ENCODE results near the gene ATP6V0A1.
A peak's percentile ranks its signal among the peaks of the same experiment; 100 is the strongest.

ATP6V0A1 gene

DNA sequence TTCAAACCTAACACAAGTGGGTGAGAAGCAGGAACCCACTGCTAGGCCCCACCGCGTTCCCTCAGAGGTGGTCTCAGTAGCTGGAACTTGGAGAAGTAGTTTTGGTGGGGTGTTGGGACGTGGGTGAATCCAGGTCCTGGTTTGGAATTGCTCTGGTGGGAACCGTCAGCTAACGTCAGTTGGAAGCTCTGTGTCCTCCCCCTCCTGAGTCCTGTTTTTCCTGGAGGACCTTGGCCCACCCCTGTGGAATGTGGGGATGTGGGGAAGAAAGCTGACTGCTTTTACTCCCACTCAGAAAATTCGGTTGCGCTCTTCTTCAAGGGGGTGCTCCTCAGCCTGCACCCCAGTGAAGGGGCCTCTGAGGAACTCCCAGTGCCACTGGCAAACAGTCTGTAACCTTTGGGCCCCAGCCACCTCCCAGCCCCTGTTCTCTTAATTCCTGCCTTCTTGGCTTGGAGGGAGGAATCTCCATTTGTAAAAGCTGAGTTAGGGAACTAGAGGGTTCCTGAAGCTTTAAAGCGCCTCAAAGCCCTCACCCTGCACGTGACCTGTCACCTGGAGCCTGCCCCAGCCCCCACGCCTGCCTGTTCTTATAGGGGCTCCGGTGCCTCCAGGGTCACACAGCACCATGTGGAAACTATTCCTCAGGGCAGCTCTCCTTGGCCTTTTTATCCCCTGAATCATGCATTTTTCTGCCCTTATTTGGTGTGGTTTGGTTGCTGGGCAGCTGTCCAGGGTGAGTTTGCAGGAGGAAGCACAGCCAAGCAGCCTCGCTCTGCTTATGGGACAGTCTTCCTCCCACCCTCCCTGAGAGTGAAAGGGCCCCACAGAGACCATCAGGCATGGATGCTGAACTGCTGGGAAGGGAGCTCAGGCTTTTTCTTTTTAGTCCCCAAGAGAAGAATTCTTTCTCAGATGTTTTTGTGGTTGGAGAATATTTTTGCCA is 61.1 kb downstream of the ATP6V0A1 start:
- TF ChIP-seq, protein P1, sequence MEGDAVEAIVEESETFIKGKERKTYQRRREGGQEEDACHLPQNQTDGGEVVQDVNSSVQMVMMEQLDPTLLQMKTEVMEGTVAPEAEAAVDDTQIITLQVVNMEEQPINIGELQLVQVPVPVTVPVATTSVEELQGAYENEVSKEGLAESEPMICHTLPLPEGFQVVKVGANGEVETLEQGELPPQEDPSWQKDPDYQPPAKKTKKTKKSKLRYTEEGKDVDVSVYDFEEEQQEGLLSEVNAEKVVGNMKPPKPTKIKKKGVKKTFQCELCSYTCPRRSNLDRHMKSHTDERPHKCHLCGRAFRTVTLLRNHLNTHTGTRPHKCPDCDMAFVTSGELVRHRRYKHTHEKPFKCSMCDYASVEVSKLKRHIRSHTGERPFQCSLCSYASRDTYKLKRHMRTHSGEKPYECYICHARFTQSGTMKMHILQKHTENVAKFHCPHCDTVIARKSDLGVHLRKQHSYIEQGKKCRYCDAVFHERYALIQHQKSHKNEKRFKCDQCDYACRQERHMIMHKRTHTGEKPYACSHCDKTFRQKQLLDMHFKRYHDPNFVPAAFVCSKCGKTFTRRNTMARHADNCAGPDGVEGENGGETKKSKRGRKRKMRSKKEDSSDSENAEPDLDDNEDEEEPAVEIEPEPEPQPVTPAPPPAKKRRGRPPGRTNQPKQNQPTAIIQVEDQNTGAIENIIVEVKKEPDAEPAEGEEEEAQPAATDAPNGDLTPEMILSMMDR (IDR thresholded peaks at IDR 0.05; ENCODE audit: low read length, missing control alignments): no peak
- peak; percentile 99 for DNase-seq (ENCODE audit: low read depth)
- H3K4me3 ChIP-seq (replicated peaks; ENCODE audit: low read depth, low read length): no peak overlapping the region

DNA sequence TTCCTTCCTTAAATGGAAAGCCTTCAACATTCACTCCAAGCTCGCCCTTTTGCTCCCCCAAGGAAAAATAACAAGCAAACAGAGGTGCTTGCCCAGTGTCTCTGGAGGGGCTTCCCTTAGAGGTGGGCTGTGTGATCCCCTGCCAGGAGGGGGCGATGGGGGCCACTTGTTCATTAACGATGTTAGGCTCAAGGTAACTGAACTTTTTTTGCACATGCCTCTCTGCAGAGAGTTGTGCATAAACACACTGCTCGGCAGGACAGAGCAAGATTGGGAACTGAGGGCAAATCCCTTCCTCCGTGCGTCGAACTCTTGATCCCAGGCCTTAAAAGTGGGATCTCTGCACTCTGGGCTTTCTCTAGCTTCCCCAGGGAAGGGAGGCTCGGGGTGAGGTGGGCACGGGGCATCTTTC is 61.9 kb downstream of the ATP6V0A1 start:
- H3K4me3 ChIP-seq (replicated peaks; ENCODE audit: low read depth, low read length): no peak overlapping the region
- no peak for DNase-seq (ENCODE audit: low read depth)
- TF ChIP-seq, protein P1 (IDR thresholded peaks at IDR 0.05; ENCODE audit: low read length, missing control alignments): peak; percentile 21

DNA sequence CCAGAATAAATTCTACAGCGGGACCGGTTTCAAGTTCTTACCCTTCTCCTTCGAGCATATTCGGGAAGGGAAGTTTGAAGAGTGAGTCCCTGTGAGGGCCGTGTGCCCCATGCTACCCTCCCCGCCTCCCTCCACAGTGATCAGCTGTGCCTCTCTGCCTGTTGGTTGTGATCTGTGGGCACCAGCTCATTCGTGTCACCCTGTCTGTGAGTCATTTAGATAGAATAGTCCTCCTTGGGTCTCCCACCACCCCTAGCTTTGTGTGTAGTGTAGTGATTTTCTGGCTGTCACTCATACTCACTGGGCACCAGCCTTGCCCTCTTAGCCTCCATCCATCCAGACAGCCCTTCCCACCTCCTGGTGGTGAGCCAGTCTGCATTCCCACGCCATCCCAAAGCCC is 62.4 kb downstream of the ATP6V0A1 start:
- no peak for DNase-seq (ENCODE audit: low read depth)
- H3K4me3 ChIP-seq (replicated peaks; ENCODE audit: low read depth, low read length): no peak overlapping the region
- TF ChIP-seq, protein P1 (IDR thresholded peaks at IDR 0.05; ENCODE audit: low read length, missing control alignments): no peak

DNA sequence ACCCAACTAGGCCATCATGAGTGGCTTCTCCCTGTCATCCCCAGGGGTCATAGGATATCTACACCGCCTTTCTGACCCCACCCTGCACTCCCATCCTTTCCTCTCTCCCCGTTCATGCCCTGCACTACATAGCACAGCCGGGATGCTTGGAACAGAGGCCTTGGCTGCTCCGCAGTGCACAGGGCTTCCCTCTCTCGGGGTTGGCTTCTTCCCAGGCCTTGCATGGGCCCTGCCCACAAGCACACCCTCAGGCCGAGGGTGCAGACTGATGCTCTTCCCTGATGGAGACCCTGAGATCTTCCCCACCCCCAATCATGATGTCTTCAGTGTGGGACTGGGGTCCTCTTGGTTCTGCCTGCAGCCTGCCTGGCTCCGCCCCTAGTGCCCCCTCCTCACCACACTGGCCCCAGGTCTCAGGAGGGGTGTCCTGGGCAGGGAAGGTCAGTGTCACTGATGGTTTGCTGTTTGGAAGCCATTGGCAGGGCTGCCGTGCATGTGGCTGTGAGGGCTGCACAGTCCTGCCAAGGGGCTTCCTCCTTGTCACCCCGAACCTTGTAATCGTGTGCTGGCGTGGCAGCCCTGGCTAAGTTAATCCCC is 63.1 kb downstream of the ATP6V0A1 start:
- no peak overlapping the region for H3K4me3 ChIP-seq (replicated peaks; ENCODE audit: low read depth, low read length)
- TF ChIP-seq, protein P1 (IDR thresholded peaks at IDR 0.05; ENCODE audit: low read length, missing control alignments): no peak
- DNase-seq (ENCODE audit: low read depth): no peak

DNA sequence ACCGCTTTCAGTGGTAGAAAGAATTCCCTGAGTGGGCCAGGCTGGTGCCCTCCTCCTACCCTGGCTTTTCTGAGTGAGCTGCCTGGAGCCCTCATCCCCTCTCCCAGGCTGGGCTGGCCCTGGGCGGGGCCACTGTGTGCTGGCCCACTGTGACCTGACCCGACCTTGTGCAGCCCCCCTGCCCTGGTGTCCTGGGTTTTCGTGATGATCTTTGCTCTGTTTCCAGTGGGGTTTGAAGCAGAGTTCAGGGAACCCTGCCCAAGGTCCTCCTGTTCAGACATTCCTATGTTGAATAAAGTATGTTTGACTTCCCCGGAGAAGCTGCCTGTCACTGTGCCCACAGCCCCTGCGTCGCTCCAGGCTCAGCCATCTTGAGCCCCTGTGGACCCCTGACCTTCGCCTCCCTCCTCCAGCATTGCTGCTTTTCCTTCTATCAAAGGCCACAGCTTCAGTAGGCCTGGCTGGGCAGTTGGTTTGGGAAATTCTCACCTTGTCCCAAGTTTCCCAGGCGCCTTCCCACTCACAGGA is 63.6 kb downstream of the ATP6V0A1 start:
- TF ChIP-seq, protein P1 (IDR thresholded peaks at IDR 0.05; ENCODE audit: low read length, missing control alignments): no peak
- H3K4me3 ChIP-seq (replicated peaks; ENCODE audit: low read depth, low read length): no peak overlapping the region
- no peak for DNase-seq (ENCODE audit: low read depth)

DNA sequence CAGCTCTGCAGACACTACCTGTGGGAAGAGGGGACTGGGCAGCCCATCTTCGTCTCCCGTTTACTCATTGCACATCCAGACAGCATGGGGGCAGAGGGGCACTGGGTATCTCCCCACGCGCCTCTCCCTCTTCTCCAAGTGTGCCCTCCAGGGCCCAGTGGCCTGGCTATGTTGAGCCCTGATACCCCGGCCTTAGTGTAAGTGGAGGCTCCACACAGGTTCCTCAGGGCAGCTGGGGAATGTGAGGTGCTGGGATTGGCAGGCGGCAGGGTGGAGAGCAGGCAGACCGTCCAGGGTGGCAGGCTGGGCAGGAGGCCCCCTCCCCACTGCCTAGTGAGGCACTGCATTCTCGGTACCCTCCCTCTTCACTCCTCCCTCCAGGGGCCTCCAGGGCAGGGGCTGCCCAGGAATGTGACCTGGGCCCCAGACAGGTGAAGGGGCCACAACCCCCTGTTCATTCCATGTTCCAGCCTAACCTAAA is 64.2 kb downstream of the ATP6V0A1 start:
- no peak overlapping the region for H3K4me3 ChIP-seq (replicated peaks; ENCODE audit: low read depth, low read length)
- DNase-seq (ENCODE audit: low read depth): no peak
- TF ChIP-seq, protein P1 (IDR thresholded peaks at IDR 0.05; ENCODE audit: low read length, missing control alignments): no peak

Data from fibroblast of pulmonary artery (primary cell).